HepG2 (cell line): ENCODE measurements around the gene KCNIP4. TPM values are rescaled to one million over a fixed set of nuclear protein-coding genes. Genes with fewer than 3 reads are reported as not detected.
A peak's percentile ranks its signal among the peaks of the same experiment; 100 is the strongest.

ENCODE experiments used
- ATAC-seq: fragments of 200-7000 bp; cut with Tn5 transposase; 3 replicates; pipeline ENCODE4 v1.9.1; 2020; ENCODE audit warnings: mild to moderate bottlenecking, moderate library complexity
- BruUV-seq: library from RNA; stranded (reverse); fragments of 400-500 nt; replicated peaks from 2 replicates; lab custom pipeline; 2021; lab: Mats Ljungman, UMichigan
- CTCF ChIA-PET: fragments of 300-600 bp; formaldehyde crosslinking; extraction: SDS; loops from one replicate; lab custom pipeline; 2021; ENCODE audit warnings: low total read pairs, inconsistent platforms, low intra/inter-chr PET ratio; lab: Yijun Ruan, JAX
- POLR2A ChIA-PET: fragments of 350-600 bp; sonication (Branson Sonifier 250); formaldehyde crosslinking; loops from one replicate; lab custom pipeline; 2020; ENCODE audit warnings: antibody characterized with exemption, inconsistent platforms; lab: Yijun Ruan, JAX
- DNase-seq: peaks from one replicate; pipeline ENCODE4 v3.0.0-alpha.2; 2015; ENCODE audit warnings: low spot score
- FAIRE-seq: peaks from 3 replicates; lab custom pipeline; 2011; peaks lifted over from hg19 to GRCh38; lab: Jason Lieb, UNC
- H2AFZ ChIP-seq: one replicate; pipeline ENCODE4 v1.6.1; 2011; ENCODE audit warnings: low read length, inconsistent platforms
- H3K27ac ChIP-seq: fragments of 300-600 bp; 3 replicates; pipeline ENCODE4 v1.8.0; 2011; ENCODE audit warnings: mixed run types, mild to moderate bottlenecking, mixed read lengths, low read length, inconsistent platforms; ENCODE audit not compliant: insufficient read depth; ENCODE audit errors: extremely low read length
- H3K27me3 ChIP-seq, 2 experiments: fragments of 200-600 bp in 1 of 2; 2 replicates in 1 of 2; 3 replicates in 1 of 2; pipeline versions ENCODE4 v1.6.0 to v1.8.0; 2011; ENCODE audit warnings: low read length in 2 of 2, mild to moderate bottlenecking in 2 of 2, moderate library complexity in 2 of 2, inconsistent platforms in 1 of 2; ENCODE audit not compliant: insufficient read depth in 2 of 2, control insufficient read depth in 1 of 2
- H3K36me3 ChIP-seq, 2 experiments: fragments of 200-600 bp in 1 of 2; replicated peaks in 1 of 2; 2 replicates in 1 of 2; 3 replicates in 1 of 2; pipeline versions ENCODE4 v1.5.1 to v1.8.0; 2011; ENCODE audit warnings: low read length in 2 of 2, inconsistent platforms in 1 of 2; ENCODE audit not compliant: insufficient read depth in 2 of 2, control insufficient read depth in 1 of 2
- H3K4me1 ChIP-seq: 2 replicates; pipeline ENCODE4 v1.5.1; 2012; ENCODE audit warnings: low read length, inconsistent platforms; ENCODE audit not compliant: insufficient read depth
- H3K4me2 ChIP-seq: 2 replicates; pipeline ENCODE4 v1.6.0; 2011; ENCODE audit warnings: low read depth, low read length, inconsistent platforms
- H3K4me3 ChIP-seq, 3 experiments: fragments of 200-600 bp in 1 of 3; sonication (generic), shearing (Covaris generic) in 1 of 3; replicated peaks in 1 of 3; 2 replicates each; pipeline ENCODE4 v1.5.1; 2011 to 2016; ENCODE audit warnings: low read length in 3 of 3, inconsistent platforms in 2 of 3, low read depth in 2 of 3, mild to moderate bottlenecking in 2 of 3, control low read depth in 1 of 3, mixed read lengths in 1 of 3; ENCODE audit not compliant: insufficient read depth in 1 of 3
- H3K79me2 ChIP-seq: one replicate; pipeline ENCODE4 v1.6.1; 2011; ENCODE audit warnings: low read length, inconsistent platforms; ENCODE audit not compliant: insufficient read depth
- H3K9ac ChIP-seq: 2 replicates; pipeline ENCODE4 v1.6.0; 2011; ENCODE audit warnings: mild to moderate bottlenecking, low read depth, low read length, inconsistent platforms; ENCODE audit not compliant: insufficient read depth
- H3K9me3 ChIP-seq: 2 replicates; pipeline ENCODE4 v1.5.1; 2012; ENCODE audit warnings: mild to moderate bottlenecking, low read length
- H4K20me1 ChIP-seq: 2 replicates; pipeline ENCODE4 v1.6.0; 2011; ENCODE audit warnings: inconsistent platforms, mild to moderate bottlenecking, low read length, moderate library complexity; ENCODE audit not compliant: insufficient read depth
- BCL6 ChIP-seq: IDR thresholded peaks from 2 replicates; pipeline ENCODE4 v1.6.1; 2016; ENCODE audit warnings: missing genetic modification reagents, missing compliant biosample characterization
- CHCHD3 ChIP-seq: sonication (generic); formaldehyde crosslinking; IDR thresholded peaks from 2 replicates; pipeline ENCODE4 v1.8.0; 2022; ENCODE audit warnings: mild to moderate bottlenecking, missing genetic modification reagents, moderate library complexity
- FOXP1 ChIP-seq, 2 experiments: fragments of 450-650 bp in 1 of 2; IDR thresholded peaks; 2 replicates each; pipeline ENCODE4 v1.6.1; 2017 to 2018; ENCODE audit warnings: antibody characterized with exemption in 1 of 2
- IKZF4 ChIP-seq: sonication (generic); formaldehyde crosslinking; IDR thresholded peaks from 2 replicates; pipeline ENCODE4 v1.5.1; 2020; ENCODE audit warnings: borderline replicate concordance, mild to moderate bottlenecking, low read depth, missing genetic modification reagents; ENCODE audit errors: not compliant biosample characterization
- KAT2B ChIP-seq: fragments of 150-350 bp; IDR thresholded peaks from 2 replicates; pipeline ENCODE4 v1.6.1; 2014; ENCODE audit warnings: low read depth, low read length, borderline replicate concordance
- MEF2D ChIP-seq: sonication (generic); formaldehyde crosslinking; IDR thresholded peaks from 2 replicates; pipeline ENCODE4 v1.5.1; 2020; ENCODE audit warnings: mild to moderate bottlenecking, missing genetic modification reagents
- MEIS2 ChIP-seq: sonication (generic); formaldehyde crosslinking; IDR thresholded peaks from 2 replicates; pipeline ENCODE4 v1.9.0; 2021; ENCODE audit warnings: mild to moderate bottlenecking, missing genetic modification reagents
- TBL1XR1 ChIP-seq: fragments of 150-350 bp; IDR thresholded peaks from 2 replicates; pipeline ENCODE4 v1.6.1; 2014; ENCODE audit warnings: borderline replicate concordance, low read length; ENCODE audit not compliant: partially characterized antibody
- WGBS: methylation state at CpG from one replicate; pipeline ENCODE4 v1.1.6; 2017; ENCODE audit warnings: low lambda C conversion rate; 5-methylcytosine and 5-hydroxymethylcytosine counted together
- in situ Hi-C: cut with HindIII; loops from 2 replicates; pipeline ENCODE4 v1.10.0; 2017; ENCODE audit warnings: low pct_unique_long_range_greater_than_20kb; ENCODE audit not compliant: extremely low pct_ligation_motif_present
- intact Hi-C: fragments of 100-400 bp; cut with micrococcal nuclease; formaldehyde crosslinking; loops from one replicate; pipeline ENCODE4 v1.10.0; 2022; ENCODE audit not compliant: unreplicated experiment
- polyA plus RNA-seq, 8 experiments: library from polyadenylated mRNA; depleted of rRNA in 3 of 8; stranded (reverse) in 7 of 8; unstranded in 1 of 8; fragments of >200 nt; fragmentation: Illumina TruSeq in 4 of 8; extraction: Trizol in 4 of 8; gene quantifications; 2 replicates each; pipeline versions ENCODE4 v1.2.1 to v1.2.3, GENCODE V29; 2011 to 2016; ENCODE audit warnings: low read depth in 4 of 8, missing spikeins in 1 of 8, mixed read lengths in 1 of 8; ENCODE audit not compliant: insufficient read depth in 1 of 8
- total RNA-seq, 5 experiments: library from RNA; depleted of rRNA; stranded (reverse); fragments of >200 nt; fragmentation: Illumina TruSeq; extraction: Trizol; gene quantifications; 2 replicates each; pipeline ENCODE4 v1.2.3, GENCODE V29; 2016; ENCODE audit warnings: low read depth in 1 of 5

Gene KCNIP4
- total and polyA plus RNA-seq, 2 of the 13 experiments (the other 11 are each of a cell fraction or from before 2014, with no cell fraction given), result 0.09 TPM; not detected in 1

- CTCF ChIA-PET, result no interaction called here
Measured at GRCh38 chr4:21411086-21411485, 537.5 kb downstream of the KCNIP4 start.

DNA sequence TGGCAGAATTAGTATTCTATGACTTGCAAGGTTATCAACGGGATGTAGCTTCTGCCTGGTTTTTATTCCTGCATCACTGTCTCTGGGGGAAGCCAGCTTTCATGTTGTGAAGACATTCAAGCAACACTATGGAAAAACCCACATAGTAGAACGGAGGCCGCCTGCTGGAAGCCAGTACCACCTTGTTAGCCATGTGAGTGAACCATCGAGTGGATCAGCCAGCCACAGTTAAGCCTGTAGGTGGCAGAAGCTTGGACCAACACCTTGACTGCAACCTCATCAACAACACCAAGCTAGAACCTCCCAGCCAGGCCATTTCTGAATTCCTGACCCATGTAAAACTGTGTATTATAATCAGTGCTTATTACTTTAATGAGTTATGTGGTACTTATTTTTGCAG is 538.2 kb downstream of the KCNIP4 start:
- Histone ChIP-seq H4K20me1 (no peaks in the 10 kb centered on the region), H2AFZ (no peak overlapping the region), H3K4me3 (no peak overlapping the region), H3K4me1 (peaks cover 15% of the 10 kb centered on the region), H3K27me3 (no peaks in the 10 kb centered on the region; a peak in 1 of 5 replicates), H3K4me2 (no peak overlapping the region), H3K27ac (no peak overlapping the region), H3K36me3 (no peaks in the 10 kb centered on the region), H3K9ac (no peak overlapping the region), H3K79me2 (no peaks in the 10 kb centered on the region), H3K9me3 (peaks cover 15% of the 10 kb centered on the region; the same call in 1 of the 2 replicates)
- BruUV-seq, result no TSS peak
- ATAC-seq, result no peak
- ChIA-PET CTCF (no interaction called here), POLR2A (no interaction called here)
- intact Hi-C loops, result no loop called here
- WGBS, result 7% methylated on average over 2 of the region's 4 CpGs
- in situ Hi-C loops, result no loop called here
- TF ChIP-seq CHCHD3 (CRISPR knock-in tag) (no peak), MEIS2 (CRISPR knock-in tag) (no peak)
- FAIRE-seq, result no peak
- no peak for DNase-seq

More at GRCh38 chr4:21411086-21411485, 537.5 kb downstream of the KCNIP4 start:
- H3K4me2 ChIP-seq, result no peak overlapping the region
- H3K4me1 ChIP-seq, result peaks cover 15% of the 10 kb centered on the region
- POLR2A ChIA-PET, result no interaction called here
- no peak for ATAC-seq
- intact Hi-C loops, result no loop called here
- no peaks in the 10 kb centered on the region; a peak in 1 of 5 replicates for H3K27me3 ChIP-seq
- no peak overlapping the region for H2AFZ ChIP-seq
- no peak overlapping the region for H3K9ac ChIP-seq
- no peak overlapping the region for H3K4me3 ChIP-seq
- WGBS, result 0% methylated on average over 1 of the region's 1 CpG
- H3K27ac ChIP-seq, result no peak overlapping the region
- no TSS peak for BruUV-seq
- H3K36me3 ChIP-seq, result no peaks in the 10 kb centered on the region
- DNase-seq, result no peak
- no peak for FAIRE-seq
- no peaks in the 10 kb centered on the region for H3K79me2 ChIP-seq
- TF ChIP-seq BCL6 (CRISPR knock-in tag) (peak; percentile 51), MEF2D (CRISPR knock-in tag) (peak; percentile 90), KAT2B (0 out of 2 replicates have a peak, but pooled peaks have one; percentile 27), FOXP1 (IDR thresholded peaks at IDR 0.05) (no peak), FOXP1 (CRISPR knock-in tag; IDR thresholded peaks at IDR 0.05) (peak; percentile 51), TBL1XR1 (no peak), IKZF4 (no peak)
- TF ChIP-seq, all 625 proteins: peak for 4
- no peaks in the 10 kb centered on the region for H4K20me1 ChIP-seq
- in situ Hi-C loops, result no loop called here
- H3K9me3 ChIP-seq, result peaks cover 15% of the 10 kb centered on the region; the same call in 1 of the 2 replicates
